Spleen (tissue), 3 donors: Measurements from ENCODE around the gene RAE1.

Experiments used
- POLR2A ChIP-seq, 3 donors: fragments of 450-650 bp; IDR thresholded peaks; one replicate each; pipeline ENCODE4 v1.5.1; 2017; ENCODE audit warnings: antibody characterized with exemption in 3 of 3, mild to moderate bottlenecking in 1 of 3
- POLR2AphosphoS5 ChIP-seq, 3 donors: sonication (generic); formaldehyde crosslinking; IDR thresholded peaks; one replicate each; pipeline ENCODE4 v1.5.1; 2017; ENCODE audit warnings: antibody characterized with exemption in 3 of 3

DNA sequence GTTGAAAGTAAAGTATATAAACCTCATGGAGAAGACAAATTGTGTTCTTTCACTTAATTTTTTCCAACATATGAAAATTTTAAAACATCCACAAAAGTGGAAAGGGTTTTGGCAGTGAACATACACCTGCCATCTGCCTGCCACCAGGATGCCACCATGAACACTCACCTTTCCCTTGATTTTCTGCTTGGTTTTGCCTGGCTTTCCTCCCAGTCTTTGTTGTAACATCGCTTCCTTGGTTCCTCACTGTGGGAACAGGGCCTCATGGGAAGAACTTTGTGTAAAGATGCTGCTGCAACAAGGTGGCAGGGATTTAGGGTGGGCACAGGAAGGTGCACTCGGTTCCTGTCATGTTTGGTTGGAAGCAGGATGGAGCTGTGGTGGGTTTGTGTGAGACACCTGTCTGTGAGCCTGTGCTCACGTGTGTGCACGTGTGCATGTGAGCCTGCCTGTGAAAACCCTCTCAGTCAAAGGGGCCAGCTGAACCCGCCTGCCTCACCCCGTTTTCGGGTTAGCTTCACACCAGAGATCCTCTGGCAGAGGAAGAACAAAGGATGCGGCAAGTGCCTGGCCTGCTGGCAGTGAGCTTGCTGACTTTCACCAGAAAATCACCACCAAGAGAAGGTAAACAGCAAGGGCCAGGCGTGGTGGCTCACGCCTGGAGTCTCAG is 29.2 kb downstream of the RAE1 start:
- TF ChIP-seq POLR2A (IDR thresholded peaks at IDR 0.05) (no peak), POLR2AphosphoS5 (IDR thresholded peaks at IDR 0.05) (no peak)
